Activated CD4-positive, alpha-beta T cell treated with anti-CD3 and anti-CD28 coated beads, Interleukin-2, amount 50 U/mL, for 16 hours (primary cell): ENCODE data around the gene RBM17.
"Not testable (repeated sequence)": the region's sequence is repeated elsewhere in the genome, so short reads cannot be mapped to it uniquely, and the experiment has no call there.

Experiments used
- DNase-seq: peaks from one replicate; pipeline ENCODE4 v3.0.0-alpha.2; 2020

Gene RBM17

GRCh38 chr10:6114805-6115341 is 26.0 kb downstream of the RBM17 start:
- peak; percentile 59 for DNase-seq

DNA sequence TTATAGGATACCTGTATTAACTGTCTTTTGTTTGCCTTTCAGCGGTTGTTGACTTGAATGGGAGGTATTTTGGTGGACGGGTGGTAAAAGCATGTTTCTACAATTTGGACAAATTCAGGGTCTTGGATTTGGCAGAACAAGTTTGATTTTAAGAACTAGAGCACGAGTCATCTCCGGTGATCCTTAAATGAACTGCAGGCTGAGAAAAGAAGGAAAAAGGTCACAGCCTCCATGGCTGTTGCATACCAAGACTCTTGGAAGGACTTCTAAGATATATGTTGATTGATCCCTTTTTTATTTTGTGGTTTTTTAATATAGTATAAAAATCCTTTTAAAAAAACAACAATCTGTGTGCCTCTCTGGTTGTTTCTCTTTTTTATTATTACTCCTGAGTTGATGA is 26.6 kb downstream of the RBM17 start:
- DNase-seq, result no peak

DNA sequence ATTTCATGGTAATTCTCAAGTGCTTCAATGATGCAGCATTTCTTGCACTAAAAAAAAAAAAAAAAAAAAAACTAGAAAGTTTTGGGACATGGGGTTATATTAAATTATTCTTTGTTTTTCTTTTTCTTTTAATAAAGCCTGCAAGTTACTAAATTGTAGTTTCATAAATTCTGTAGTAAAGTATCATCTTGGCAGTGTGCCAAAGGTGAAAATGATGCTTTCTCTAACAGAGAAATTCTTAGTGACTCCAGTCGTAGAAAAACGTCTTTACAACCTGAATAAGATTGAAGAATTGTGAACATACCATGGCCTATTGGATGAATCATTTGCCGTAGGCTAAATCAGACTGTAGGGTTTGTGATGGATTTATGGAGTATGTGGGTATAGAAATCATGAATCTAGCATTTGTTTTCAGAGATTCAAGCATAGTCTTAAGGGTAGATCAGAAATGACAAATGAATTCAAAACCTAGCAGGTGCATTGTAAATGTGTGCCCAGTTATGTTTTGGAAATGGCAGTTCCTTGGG is 27.1 kb downstream of the RBM17 start:
- no peak for DNase-seq

- no peak for DNase-seq
These were observed 28.0 kb downstream of the RBM17 start for GRCh38 chr10:6116806-6117205.

DNA sequence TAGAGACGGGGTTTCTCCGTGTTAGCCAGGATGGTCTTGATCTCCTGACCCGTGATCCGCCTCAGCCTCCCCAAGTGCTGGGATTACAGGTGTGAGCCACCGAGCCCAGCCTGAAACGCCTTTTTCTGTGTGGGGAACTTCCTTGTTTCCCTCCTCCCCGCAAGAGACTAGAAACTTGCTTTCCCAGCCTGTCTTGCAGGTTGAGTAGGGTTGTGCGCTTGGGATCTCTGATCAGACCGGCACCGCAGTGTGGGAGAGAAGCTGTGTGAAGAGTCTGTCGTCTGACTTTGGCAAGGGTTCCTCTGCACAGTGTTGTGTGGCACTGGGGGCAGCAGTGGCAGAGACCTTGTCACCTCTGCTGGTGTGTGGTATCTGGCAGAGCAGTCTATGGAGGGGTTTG is 28.9 kb downstream of the RBM17 start:
- DNase-seq, result no peak

GRCh38 chr10:6119423-6119822 is 30.6 kb downstream of the RBM17 start:
- no peak for DNase-seq

- no peak for DNase-seq
These were observed 31.1 kb downstream of the RBM17 start for GRCh38 chr10:6119962-6120361.

DNA sequence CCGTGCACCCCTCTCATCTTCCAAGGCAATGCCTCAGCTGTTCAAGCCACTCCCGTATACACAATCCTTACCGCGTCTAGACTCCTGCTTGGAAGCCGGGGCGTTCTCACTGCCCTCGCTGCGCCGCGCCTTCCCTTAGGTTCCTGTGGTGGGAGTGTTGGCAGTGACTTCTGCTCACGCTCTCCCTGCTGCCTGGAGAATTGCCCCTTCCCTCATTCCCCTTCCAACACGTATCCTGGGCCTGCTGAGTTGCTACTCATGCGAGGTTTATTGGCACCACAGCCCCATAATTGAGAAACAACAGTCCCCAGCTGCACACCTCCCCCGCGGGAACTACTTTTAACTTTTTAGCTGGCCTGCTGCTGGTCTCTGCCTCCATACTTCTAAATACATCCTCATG is 31.9 kb downstream of the RBM17 start:
- no peak for DNase-seq

DNA sequence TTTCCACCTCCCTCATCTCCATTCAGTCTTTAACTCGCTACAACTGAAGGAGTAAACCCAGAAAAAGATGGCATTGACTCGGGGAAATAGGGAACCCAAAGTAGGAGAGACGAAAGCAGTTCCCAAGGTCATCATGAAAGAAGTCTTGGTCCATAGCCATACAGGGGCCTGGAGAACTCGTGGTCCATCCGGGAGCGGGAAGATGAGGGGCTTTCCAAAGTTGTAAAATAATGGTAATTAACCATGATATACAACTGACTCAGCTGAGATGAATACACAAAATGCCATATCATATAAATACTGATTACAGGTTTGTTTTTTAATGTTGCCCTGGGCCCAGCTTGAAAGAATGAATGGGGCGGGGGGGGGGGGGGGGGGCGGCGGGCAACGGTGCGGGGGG is 32.3 kb downstream of the RBM17 start:
- no peak for DNase-seq

- peak; percentile 59 for DNase-seq
These were observed 34.7 kb downstream of the RBM17 start for GRCh38 chr10:6123532-6123931.

DNA sequence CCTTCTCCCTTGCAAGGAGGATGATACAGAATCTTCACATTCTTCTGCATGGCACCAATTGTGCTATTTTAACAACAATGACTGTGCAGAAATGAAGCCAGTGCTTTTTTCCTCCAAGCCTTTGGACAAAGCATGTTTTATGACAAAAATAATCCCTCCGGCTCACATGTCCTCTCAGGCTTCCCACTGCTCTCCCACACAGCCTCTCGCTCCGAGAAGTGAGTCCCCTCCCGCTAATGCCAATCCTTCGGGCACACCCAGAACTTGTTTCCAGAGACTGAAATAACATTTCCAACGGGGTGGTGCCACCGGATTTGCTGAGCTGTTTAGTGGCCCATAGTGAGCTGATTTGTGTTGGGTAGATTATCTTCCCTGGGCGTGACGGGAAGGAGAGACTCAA is 35.8 kb downstream of the RBM17 start:
- no peak for DNase-seq

DNA sequence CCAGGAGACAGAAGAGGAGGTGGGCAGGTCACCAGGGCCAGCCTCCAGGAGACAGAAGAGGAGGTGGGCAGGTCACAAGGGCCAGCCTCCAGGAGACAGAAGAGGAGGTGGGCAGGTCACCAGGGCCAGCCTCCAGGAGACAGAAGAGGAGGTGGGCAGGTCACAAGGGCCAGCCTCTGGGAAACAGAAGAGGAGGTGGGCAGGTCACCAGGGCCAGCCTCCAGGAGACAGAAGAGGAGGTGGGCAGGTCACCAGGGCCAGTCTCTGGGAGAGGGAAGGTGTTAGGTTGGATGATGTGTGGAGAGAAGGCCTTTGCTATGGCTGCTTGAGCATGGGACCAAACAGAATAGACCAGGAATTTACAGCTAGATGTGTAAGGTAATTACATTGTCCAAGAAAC is 38.6 kb downstream of the RBM17 start:
- DNase-seq, result not testable (repeated sequence)

DNA sequence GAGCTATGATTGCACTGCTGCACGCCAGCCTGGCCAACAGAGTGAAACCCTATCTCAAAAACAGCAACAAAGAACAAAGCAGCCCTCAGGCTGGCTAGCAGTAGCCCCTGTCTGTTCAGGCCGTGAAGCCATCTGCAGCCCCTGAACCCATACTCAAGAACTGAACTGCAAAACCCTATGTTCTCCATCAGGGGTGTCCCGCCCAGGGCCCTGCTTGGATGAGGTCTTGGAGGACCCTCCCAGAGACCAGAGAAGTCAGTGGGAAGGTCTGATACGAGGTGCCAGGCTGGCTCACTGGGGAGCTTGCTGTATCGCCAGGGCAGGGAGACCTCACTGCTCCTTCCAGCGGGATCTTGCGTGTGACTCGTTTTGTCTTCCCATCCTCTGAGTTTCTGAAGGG is 39.3 kb downstream of the RBM17 start:
- no peak for DNase-seq

- DNase-seq, result no peak
These were observed 39.9 kb downstream of the RBM17 start for GRCh38 chr10:6128591-6129251.

GRCh38 chr10:6130848-6131470 is 42.1 kb downstream of the RBM17 start:
- DNase-seq, result no peak

- DNase-seq, result no peak
These were observed 44.7 kb downstream of the RBM17 start for GRCh38 chr10:6133331-6134098.

DNA sequence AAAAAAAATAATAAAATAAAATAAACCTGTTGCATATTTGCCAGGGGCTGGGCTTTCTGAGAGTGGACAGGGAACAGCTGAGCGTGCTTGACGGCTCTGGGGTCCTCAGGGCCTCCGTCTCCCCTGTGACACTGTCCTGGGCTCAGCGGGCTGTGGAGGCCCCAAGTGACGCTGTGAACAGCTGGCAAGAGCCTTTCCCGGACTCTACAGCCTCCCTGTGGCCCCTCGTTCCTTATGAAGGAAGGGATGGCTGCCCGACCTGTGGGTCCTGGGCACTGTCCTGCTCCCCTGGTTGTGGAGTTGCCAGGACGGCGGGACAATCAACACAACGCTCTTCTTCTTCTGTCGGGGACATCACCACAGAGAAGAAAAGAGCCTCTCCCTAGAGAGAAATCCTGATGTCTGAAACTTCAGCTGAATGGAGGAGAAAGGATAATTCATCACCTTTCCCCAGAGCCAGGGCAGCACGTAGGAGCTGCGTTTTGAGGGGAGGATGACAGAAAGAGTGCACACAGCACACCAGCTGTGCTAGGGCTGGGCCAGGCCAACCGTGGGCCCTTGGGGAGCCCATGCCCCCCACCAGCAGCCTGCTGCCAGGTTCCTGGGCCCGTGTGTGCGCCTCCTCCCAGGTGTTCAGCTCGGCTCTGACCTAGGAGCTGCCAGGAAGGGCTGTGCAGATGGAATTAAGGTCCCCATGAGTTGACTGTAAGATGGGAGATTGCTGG is 45.4 kb downstream of the RBM17 start:
- no peak for DNase-seq

DNA sequence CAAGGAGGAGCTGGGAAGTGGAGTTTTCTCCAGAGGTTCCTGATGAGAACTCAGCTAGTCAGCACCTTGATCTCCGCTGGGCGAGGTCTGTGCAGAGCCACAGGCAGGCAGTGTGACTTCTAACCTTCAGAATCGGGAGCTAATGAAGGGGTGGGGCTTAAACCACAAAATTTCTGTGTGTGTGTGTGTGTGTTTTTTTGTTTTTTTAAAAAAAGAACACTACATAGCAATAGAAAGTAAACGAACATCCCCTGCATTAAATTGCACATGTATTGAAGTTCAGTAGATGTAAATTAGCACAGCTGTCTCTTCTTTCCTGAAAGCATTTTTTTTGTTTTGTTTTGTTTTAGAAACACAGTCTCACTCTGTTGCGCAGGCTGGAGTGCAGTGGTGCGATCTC is 46.2 kb downstream of the RBM17 start:
- DNase-seq, result no peak

DNA sequence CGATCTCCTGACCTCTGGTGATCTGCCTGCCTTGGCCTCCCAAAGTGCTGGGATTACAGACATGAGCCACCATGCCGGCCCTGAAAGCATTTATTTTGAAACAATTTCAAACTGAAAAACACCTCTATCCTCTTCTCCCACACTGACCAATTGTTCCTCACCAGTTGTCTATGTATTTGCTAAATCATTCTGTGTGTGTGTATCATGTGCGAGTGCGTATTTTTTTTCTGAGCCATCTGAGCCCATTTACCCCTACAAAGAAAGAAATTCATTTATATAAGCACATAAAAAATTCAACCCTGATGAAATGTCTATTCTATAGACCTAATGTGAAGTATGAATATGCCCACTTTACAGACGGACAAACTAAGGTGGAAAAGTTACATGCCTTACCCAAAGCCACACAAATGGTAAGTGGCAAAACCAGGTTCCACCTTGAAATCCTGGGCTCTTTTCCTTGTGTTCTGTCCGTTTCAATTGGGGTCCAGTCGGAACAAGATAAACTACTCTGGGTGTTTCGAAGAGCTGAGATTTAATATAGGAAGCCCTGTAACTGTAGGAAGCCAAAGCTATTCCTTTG is 46.8 kb downstream of the RBM17 start:
- no peak for DNase-seq

DNA sequence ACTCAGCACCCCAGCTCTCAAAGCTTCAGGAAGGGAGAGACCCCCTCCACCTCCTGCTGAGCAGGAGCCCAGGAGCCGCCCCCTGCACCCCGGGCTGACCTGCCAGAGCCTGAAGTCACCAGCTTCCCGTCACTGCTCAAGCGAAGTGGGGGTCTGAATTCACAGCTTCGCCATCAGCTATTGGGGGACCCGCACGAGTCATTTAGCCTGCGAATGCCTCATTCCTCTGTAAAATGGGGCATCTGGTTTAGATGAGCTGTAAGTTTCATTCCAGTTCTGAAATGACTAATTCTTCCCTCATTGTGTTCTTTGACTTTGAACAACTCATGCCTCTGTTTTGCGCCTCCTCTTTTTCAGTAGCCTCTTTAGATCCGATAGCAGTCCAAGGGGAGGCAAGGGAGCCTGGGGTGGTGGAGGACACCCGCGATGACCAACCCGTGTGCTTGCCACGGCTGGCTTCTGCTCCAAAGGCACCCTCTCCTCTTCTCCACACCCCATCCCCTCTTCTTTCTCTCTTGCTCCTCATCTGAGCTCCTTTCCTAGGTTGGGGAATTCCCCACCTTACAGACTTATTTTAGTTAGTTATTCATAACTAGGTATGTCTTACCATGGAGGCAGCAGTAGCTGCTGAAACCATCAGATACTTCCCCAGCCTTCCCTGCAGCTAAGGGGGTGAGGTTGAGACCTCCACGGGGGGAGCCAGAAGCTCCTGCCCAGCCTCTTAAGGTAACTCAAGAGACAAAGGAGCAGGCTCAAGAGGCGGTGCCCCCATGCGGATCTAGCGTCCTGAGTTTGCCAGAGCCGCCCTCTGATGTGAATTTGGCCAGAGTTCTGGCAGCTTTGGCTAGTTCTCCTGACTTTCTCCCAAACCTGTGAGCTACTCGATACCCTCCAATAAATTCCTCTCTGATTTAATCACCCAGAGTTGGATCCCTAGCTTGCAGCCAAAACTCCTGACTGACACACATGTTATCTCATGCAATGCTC is 47.7 kb downstream of the RBM17 start:
- peak; percentile 92 for DNase-seq

DNA sequence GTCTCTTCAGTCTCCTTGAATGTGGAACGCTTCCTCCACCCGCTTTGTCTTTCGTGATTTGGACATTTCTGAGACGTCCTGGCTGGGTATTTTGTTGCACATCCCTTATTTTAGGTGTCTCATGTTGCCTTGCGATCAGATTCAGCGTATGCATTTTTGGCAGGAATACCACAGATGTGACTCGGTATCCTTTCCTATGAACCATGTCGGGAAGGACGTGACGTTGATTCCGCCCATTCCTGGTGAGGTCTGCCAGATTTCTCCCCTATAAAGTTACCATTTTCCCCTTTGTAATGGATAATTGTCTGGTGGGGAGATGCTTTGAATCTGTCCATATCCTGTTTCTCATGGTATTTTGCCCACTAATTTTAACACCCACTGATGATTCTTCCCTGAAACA is 49.6 kb downstream of the RBM17 start:
- DNase-seq, result no peak
